SW480 (cell line): Measurements from ENCODE around the gene METTL26.

Experiments
- DNase-seq: peaks from one replicate; pipeline ENCODE4 v3.0.0-alpha.2; 2016; ENCODE audit warnings: low spot score

METTL26 gene

DNA sequence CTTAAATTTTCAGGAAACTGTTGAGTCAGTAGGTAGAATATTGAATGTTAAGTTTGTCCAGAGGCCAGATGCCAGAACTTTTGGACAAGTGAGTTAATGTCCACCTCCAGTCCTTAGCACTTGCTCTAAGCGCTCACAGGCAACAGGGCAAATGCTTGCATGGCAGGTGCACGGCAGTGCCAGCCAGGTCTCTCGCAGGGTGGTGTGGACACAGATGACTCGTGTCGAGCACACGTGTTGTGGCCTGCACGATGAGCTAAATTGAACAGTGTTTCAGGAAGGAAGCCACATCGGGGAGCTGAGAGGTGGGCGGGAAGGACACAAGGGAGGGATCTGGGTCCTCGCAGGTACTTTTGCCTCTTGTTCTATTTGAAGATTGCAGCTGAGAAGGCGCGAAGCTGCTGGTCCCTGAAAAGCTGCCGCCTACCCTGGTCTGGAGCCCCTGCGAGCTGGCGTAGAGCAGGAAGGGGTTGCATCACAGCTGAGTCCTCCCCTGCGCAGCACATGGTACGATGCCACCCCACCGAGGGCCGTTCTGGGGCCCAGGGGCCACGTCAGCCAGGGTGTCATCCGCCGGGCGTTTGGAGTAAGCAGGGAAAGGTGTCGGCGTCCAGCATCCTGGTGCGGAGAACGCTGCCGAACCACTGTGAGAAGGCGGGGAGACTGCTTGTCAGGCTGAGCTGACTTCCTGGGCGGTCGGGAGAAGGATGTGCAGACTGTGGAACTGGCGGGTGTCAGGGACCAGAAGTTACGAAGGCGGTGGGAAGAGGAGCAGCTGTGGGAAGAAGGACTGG, 40.0 kb downstream of the METTL26 start:
- DNase-seq: no peak

GRCh38 chr16:595094-595528, 41.0 kb downstream of the METTL26 start:
- DNase-seq: no peak

DNA sequence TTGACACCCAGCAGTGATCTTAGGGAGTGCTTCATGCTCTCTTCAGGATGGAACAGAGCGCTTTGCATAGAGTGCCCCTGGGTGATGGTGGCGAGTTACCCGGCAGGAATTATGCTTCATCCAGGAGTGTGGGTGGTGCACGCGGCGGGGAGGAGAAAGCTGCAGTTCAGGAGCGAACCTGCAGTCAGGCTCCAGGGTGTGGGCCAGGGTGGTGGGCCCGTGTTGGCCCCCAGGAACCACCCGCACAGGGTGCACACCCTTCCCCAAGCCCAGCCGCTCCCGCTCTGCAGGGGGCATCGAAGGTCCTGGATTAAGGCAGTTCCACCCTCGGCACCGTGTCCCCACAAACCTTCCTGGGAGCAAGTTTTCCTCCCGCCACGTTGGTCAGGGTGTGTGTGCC, 42.3 kb downstream of the METTL26 start:
- DNase-seq: no peak

- DNase-seq: peak; percentile 89
Measured at GRCh38 chr16:593406-593805, 42.7 kb downstream of the METTL26 start.

DNA sequence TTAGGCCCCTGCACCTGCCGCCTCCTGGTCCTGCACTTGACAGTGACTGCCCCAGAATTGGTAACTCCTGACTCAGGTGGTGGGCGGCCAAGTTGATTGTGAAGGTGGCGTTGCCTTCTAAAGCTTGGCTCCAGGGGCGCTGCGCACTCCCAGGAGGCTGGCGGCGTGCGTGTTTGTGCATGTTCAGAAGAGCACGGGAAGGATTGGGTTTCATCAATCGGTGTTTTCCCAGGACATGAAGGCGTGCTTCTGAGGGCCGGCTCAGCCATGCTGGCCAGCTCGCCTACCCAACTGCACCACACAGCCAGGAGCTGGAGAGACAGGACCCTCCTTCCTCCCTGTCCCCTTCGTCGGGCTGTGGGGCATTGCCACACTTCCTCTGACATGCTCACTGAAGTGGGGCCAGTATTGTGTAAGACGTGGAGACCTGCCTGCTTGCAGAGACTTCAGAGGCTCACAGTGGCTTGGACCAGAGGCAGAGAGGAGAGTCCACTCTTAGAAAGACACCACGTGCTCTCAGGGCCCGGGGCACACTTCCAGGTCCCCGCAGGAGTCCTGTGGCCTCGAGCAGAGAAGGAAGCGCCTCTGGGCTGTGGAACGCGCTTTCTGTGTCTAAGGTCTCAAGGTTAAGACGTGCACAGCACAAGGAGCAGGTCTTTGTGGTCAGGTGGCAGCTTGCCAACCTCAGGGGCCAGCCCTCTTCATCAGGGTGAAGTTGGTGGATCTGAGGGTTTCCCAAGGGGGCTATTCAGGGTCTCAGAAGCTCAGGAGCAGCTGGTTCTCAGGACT, 43.4 kb downstream of the METTL26 start:
- DNase-seq: no peak

- DNase-seq: no peak
Measured at GRCh38 chr16:591892-592517, 44.1 kb downstream of the METTL26 start.

DNA sequence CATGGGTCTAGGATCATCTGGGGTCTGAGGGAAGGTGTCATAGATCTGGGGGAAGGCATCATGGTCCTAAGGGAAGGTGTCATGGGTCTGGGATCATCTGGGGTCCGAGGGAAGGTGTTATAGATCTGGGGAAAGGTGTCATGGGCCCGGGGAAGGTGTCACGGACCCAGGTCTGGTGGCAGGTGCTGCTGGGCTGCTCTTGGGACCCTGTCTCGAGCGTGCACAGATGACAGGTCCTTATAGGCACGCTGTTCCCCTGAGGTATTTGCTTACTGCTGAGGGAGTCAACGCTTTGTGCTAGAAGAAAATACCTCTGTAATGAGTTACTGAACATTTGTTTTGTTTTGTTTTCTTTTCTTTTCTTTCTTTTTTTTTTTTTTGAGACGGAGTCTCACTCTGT, 44.9 kb downstream of the METTL26 start:
- no peak for DNase-seq

- DNase-seq: no peak
Measured at GRCh38 chr16:590815-591200, 45.3 kb downstream of the METTL26 start.

- DNase-seq: no peak
Measured at GRCh38 chr16:590188-590814, 45.8 kb downstream of the METTL26 start.

DNA sequence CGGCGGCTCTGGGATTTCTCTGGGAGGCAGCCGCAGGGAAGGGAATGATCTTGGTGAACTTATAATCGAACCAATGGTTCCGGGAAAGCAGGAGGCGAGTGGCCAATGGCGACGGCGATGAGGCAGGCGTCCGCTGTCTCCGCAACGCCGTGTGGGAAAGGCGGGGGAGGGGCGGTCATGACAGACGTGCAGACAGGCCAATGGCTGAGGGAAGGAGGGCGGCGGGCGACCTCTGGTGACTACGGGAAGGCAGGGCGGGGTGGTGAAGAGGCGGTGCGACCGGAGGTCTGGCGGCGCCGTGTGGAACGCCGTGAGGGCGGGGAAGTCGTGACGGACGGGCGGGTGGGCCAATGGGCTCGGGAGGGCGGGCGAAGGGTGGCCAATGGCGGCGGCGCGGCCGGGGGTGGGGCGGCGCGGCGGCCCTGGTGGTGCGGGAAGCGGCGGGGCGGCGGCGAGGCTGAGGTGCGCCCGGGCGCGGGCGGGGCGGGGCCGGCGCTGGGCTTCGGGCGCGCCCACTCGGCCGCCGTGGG, 46.4 kb downstream of the METTL26 start, which contains the start of gene RAB40C:
Gene RAB40C, plus strand, starts transcription at position 409 of the 530 bp plus-strand sequence. CDS start 226 bp downstream, outside the sequence.
- DNase-seq: peak; percentile 96

- peak; percentile 89 for DNase-seq
Measured at GRCh38 chr16:588889-589657, 47.0 kb downstream of the METTL26 start.

DNA sequence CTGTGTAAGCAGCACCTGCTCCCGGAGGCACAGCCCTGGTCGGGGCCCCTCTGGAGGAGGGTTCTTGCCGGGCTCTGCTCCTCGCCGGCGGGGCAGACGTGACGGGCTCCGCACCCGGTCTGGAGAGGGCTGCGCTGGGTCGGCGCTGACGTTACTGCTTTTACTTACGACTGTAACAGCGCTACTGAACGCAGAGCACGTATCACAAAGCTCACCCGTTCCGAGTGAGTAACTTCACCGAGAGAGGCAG, 47.5 kb downstream of the METTL26 start:
- DNase-seq: peak; percentile 53

- no peak for DNase-seq
Measured at GRCh38 chr16:586645-587590, 49.2 kb downstream of the METTL26 start.

DNA sequence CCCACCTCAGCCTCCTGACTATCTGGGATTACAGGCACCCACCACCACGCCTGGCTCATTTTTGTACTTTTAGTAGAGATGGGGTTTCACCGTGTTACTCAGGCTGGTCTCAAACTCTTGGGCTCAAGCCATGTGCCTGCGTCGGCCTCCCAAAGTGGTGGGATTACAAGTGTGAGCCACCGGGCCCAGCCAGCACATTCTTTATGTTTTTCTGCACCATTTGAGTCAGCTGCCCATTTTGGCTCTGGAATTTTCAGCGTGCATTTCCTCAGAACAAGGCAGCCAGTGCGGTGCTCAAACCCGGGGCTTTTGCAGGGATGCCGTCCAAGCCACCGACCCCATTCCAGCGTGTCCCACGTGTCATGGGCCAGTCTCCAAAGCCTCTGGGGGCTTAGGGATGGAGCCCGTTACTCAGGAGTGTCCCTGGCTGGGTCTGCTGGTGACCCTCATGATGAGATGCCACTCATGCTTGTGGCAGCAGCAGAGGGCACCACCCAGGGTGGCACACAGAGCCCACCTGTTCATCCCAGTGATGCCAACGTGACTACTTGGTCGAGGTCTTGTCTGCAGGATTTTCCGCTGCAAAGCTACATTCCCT, 50.0 kb downstream of the METTL26 start:
- DNase-seq: no peak

GRCh38 chr16:585351-585750, 50.8 kb downstream of the METTL26 start:
- peak; percentile 68 for DNase-seq
